ENCODE results near the gene TTC14.

TTC14 gene

GRCh38 chr3:180640987-180641386, 39.0 kb downstream of the TTC14 start:
- H3K36me3 ChIP-seq (ENCODE audit: control insufficient read depth, insufficient read depth, low read length), result no peaks in the 10 kb centered on the region
- TF ChIP-seq CTCF (IDR thresholded peaks at IDR 0.05; ENCODE audit: insufficient read depth, low read length, poor library complexity, severe bottlenecking), result no peak

GRCh38 chr3:180646187-180646790, 44.3 kb downstream of the TTC14 start:
- Histone ChIP-seq H3K36me3 (ENCODE audit: control insufficient read depth, insufficient read depth, low read length) (no peaks in the 10 kb centered on the region), H3K27me3 (replicated peaks; ENCODE audit: control insufficient read depth, insufficient read depth, low read length) (no peaks in the 10 kb centered on the region), H3K4me3 (replicated peaks; ENCODE audit: low read depth, low read length) (no peak overlapping the region)
- no peak for DNase-seq (ENCODE audit: extremely low read depth, insufficient read length)
- peak; percentile 33 for TF ChIP-seq CTCF (IDR thresholded peaks at IDR 0.05; ENCODE audit: insufficient read depth, low read length, poor library complexity, severe bottlenecking)

More at GRCh38 chr3:180640987-180641386, 39.0 kb downstream of the TTC14 start:
- no peak overlapping the region for H3K4me3 ChIP-seq (replicated peaks; ENCODE audit: low read depth, low read length)
- no peaks in the 10 kb centered on the region for H3K27me3 ChIP-seq (replicated peaks; ENCODE audit: control insufficient read depth, insufficient read depth, low read length)
- no peak for DNase-seq (ENCODE audit: extremely low read depth, insufficient read length)

- Histone ChIP-seq H3K27me3 (replicated peaks; ENCODE audit: control insufficient read depth, insufficient read depth, low read length) (no peaks in the 10 kb centered on the region), H3K4me3 (replicated peaks; ENCODE audit: low read depth, low read length) (no peak overlapping the region), H3K36me3 (ENCODE audit: control insufficient read depth, insufficient read depth, low read length) (no peaks in the 10 kb centered on the region)
- no peak for DNase-seq (ENCODE audit: extremely low read depth, insufficient read length)
- no peak for TF ChIP-seq CTCF (IDR thresholded peaks at IDR 0.05; ENCODE audit: insufficient read depth, low read length, poor library complexity, severe bottlenecking)
These were observed 54.4 kb downstream of the TTC14 start for GRCh38 chr3:180656406-180656805.

- no peaks in the 10 kb centered on the region for H3K36me3 ChIP-seq (ENCODE audit: control insufficient read depth, insufficient read depth, low read length)
- TF ChIP-seq CTCF (IDR thresholded peaks at IDR 0.05; ENCODE audit: insufficient read depth, low read length, poor library complexity, severe bottlenecking), result no peak
- no peak overlapping the region for H3K4me3 ChIP-seq (replicated peaks; ENCODE audit: low read depth, low read length)
- no peaks in the 10 kb centered on the region for H3K27me3 ChIP-seq (replicated peaks; ENCODE audit: control insufficient read depth, insufficient read depth, low read length)
- no peak for DNase-seq (ENCODE audit: extremely low read depth, insufficient read length)
These were observed 55.1 kb downstream of the TTC14 start for GRCh38 chr3:180657094-180657493.
